Astrocyte (in vitro differentiated cells and primary cell): ENCODE results near the gene SUGCT. TPM values are rescaled to one million over a fixed set of nuclear protein-coding genes. Genes with fewer than 3 reads are reported as not detected.

Experiments used
- DNase-seq: peaks from one replicate; pipeline ENCODE4 v3.0.0-alpha.2; 2010; ENCODE audit warnings: low read depth
- FAIRE-seq: peaks from 2 replicates; lab custom pipeline; 2011; peaks lifted over from hg19 to GRCh38; lab: Jason Lieb, UNC
- H2AFZ ChIP-seq: 2 replicates; pipeline ENCODE4 v1.6.0; 2012; ENCODE audit warnings: low read depth, low read length, inconsistent platforms
- H3K27ac ChIP-seq: 2 replicates; pipeline ENCODE4 v1.5.1; 2011; ENCODE audit warnings: low read depth, low read length, inconsistent platforms
- H3K27me3 ChIP-seq: 2 replicates; pipeline ENCODE4 v1.6.0; 2011; ENCODE audit warnings: low read length, inconsistent platforms; ENCODE audit not compliant: insufficient read depth
- H3K36me3 ChIP-seq: 2 replicates; pipeline ENCODE4 v1.5.1; 2011; ENCODE audit warnings: low read length, inconsistent platforms; ENCODE audit not compliant: insufficient read depth
- H3K4me1 ChIP-seq: 2 replicates; pipeline ENCODE4 v1.5.1; 2011; ENCODE audit warnings: low read length, inconsistent platforms; ENCODE audit not compliant: insufficient read depth
- H3K4me2 ChIP-seq: 2 replicates; pipeline ENCODE4 v1.6.0; 2012; ENCODE audit warnings: low read length, inconsistent platforms
- H3K4me3 ChIP-seq: 2 replicates; pipeline ENCODE4 v1.5.1; 2011; ENCODE audit warnings: low read depth, mild to moderate bottlenecking, low read length, inconsistent platforms; ENCODE audit not compliant: insufficient read depth
- H3K79me2 ChIP-seq: 2 replicates; pipeline ENCODE4 v1.6.0; 2012; ENCODE audit warnings: mild to moderate bottlenecking, low read length, inconsistent platforms; ENCODE audit not compliant: insufficient read depth
- H3K9ac ChIP-seq: 2 replicates; pipeline ENCODE4 v1.6.0; 2012; ENCODE audit warnings: mild to moderate bottlenecking, low read length, inconsistent platforms
- H3K9me3 ChIP-seq: 2 replicates; pipeline ENCODE4 v1.5.1; 2012; ENCODE audit warnings: low read depth, mild to moderate bottlenecking, low read length, inconsistent platforms; ENCODE audit not compliant: insufficient read depth
- H4K20me1 ChIP-seq: 2 replicates; pipeline ENCODE4 v1.6.0; 2012; ENCODE audit warnings: low read length, inconsistent platforms; ENCODE audit not compliant: insufficient read depth
- H3K27ac Mint-ChIP-seq: one replicate; pipeline ENCODE4 v1.8.0; 2021; ENCODE audit warnings: mild to moderate bottlenecking, mixed read lengths; ENCODE audit not compliant: unreplicated experiment
- H3K27me3 Mint-ChIP-seq: one replicate; pipeline ENCODE4 v1.8.0; 2021; ENCODE audit warnings: low read depth, mixed read lengths; ENCODE audit not compliant: unreplicated experiment
- H3K36me3 Mint-ChIP-seq: one replicate; pipeline ENCODE4 v1.8.0; 2021; ENCODE audit warnings: low read depth, mixed read lengths; ENCODE audit not compliant: unreplicated experiment
- H3K4me1 Mint-ChIP-seq: one replicate; pipeline ENCODE4 v1.8.0; 2021; ENCODE audit warnings: low read depth, mixed read lengths; ENCODE audit not compliant: unreplicated experiment
- H3K4me3 Mint-ChIP-seq: one replicate; pipeline ENCODE4 v1.8.0; 2021; ENCODE audit warnings: mild to moderate bottlenecking, moderate library complexity, mixed read lengths; ENCODE audit not compliant: unreplicated experiment
- H3K9me3 Mint-ChIP-seq: one replicate; pipeline ENCODE4 v1.8.0; 2021; ENCODE audit warnings: mild to moderate bottlenecking, mixed read lengths; ENCODE audit not compliant: unreplicated experiment
- CTCF ChIP-seq: IDR thresholded peaks from 2 replicates; pipeline ENCODE4 v1.5.1; 2011; ENCODE audit warnings: low read depth, mild to moderate bottlenecking, inconsistent platforms, low read length, moderate library complexity; ENCODE audit not compliant: insufficient read depth
- EZH2 ChIP-seq: IDR thresholded peaks from 2 replicates; pipeline ENCODE4 v1.6.1; 2012; ENCODE audit warnings: mild to moderate bottlenecking, low read length, inconsistent platforms; ENCODE audit not compliant: insufficient read depth
- total RNA-seq: library from RNA; stranded (reverse); gene quantifications from 2 replicates; pipeline ENCODE4 v1.2.1, GENCODE V29; 2021

The SUGCT gene
- total RNA-seq, 1 donor from 2014 or later = 15.5 TPM

- FAIRE-seq (peak; percentile 45), DNase-seq (no peak)
- Mint-ChIP-seq H3K4me3 (no peak overlapping the region), H3K4me1 (peaks cover 15% of the 10 kb centered on the region), H3K27ac (no peak overlapping the region), H3K9me3 (peaks cover 3% of the 10 kb centered on the region), H3K27me3 (no peaks in the 10 kb centered on the region), H3K36me3 (peaks cover 3% of the 10 kb centered on the region)
- no peaks in the 10 kb centered on the region for H3K4me1 ChIP-seq
- no peak overlapping the region for H3K9ac ChIP-seq
- TF ChIP-seq EZH2 (no peak), CTCF (no peak)
- no peak overlapping the region for H3K4me3 ChIP-seq
- no peak overlapping the region for H2AFZ ChIP-seq
- H3K79me2 ChIP-seq = no peaks in the 10 kb centered on the region
- no peak overlapping the region for H3K4me2 ChIP-seq
- no peaks in the 10 kb centered on the region for H3K36me3 ChIP-seq
- H4K20me1 ChIP-seq = no peaks in the 10 kb centered on the region
- no peaks in the 10 kb centered on the region for H3K9me3 ChIP-seq
- H3K27ac ChIP-seq = no peak overlapping the region
- H3K27me3 ChIP-seq = no peaks in the 10 kb centered on the region
These were observed 355.8 kb downstream of the SUGCT start for GRCh38 chr7:40490603-40490924.

GRCh38 chr7:40492946-40493345 lies 358.1 kb downstream of the SUGCT start:
- Histone ChIP-seq H2AFZ (no peak overlapping the region), H3K36me3 (no peaks in the 10 kb centered on the region), H3K27me3 (no peaks in the 10 kb centered on the region), H3K9me3 (no peaks in the 10 kb centered on the region), H3K4me2 (no peak overlapping the region), H4K20me1 (no peaks in the 10 kb centered on the region), H3K4me1 (no peaks in the 10 kb centered on the region), H3K4me3 (no peak overlapping the region), H3K9ac (no peak overlapping the region), H3K27ac (no peak overlapping the region), H3K79me2 (no peaks in the 10 kb centered on the region)
- Mint-ChIP-seq H3K4me3 (no peak overlapping the region), H3K36me3 (peaks cover 3% of the 10 kb centered on the region), H3K9me3 (no peaks in the 10 kb centered on the region), H3K4me1 (peaks cover 15% of the 10 kb centered on the region), H3K27me3 (no peaks in the 10 kb centered on the region), H3K27ac (no peak overlapping the region)
- DNase-seq (no peak), FAIRE-seq (no peak)
- TF ChIP-seq CTCF (no peak), EZH2 (no peak)

- no peak overlapping the region for H3K4me3 ChIP-seq
- Mint-ChIP-seq H3K9me3 (no peaks in the 10 kb centered on the region), H3K27me3 (no peaks in the 10 kb centered on the region), H3K4me3 (no peak overlapping the region), H3K36me3 (peaks cover 3% of the 10 kb centered on the region), H3K4me1 (peaks cover 15% of the 10 kb centered on the region), H3K27ac (peak overlapping the region; percentile 14)
- H3K27ac ChIP-seq = no peak overlapping the region
- DNase-seq = peak; percentile 22
- H3K9me3 ChIP-seq = no peaks in the 10 kb centered on the region
- no peaks in the 10 kb centered on the region for H3K4me1 ChIP-seq
- H3K27me3 ChIP-seq = no peaks in the 10 kb centered on the region
- no peak overlapping the region for H3K4me2 ChIP-seq
- FAIRE-seq = no peak
- TF ChIP-seq CTCF (no peak), EZH2 (no peak)
- H3K79me2 ChIP-seq = no peaks in the 10 kb centered on the region
- H3K36me3 ChIP-seq = no peaks in the 10 kb centered on the region
- H3K9ac ChIP-seq = no peak overlapping the region
- no peaks in the 10 kb centered on the region for H4K20me1 ChIP-seq
- no peak overlapping the region for H2AFZ ChIP-seq
These were observed 358.8 kb downstream of the SUGCT start for GRCh38 chr7:40493609-40494051.
